ENCODE results near the gene SEMA5A. TPM values are rescaled to one million over a fixed set of nuclear protein-coding genes. Genes with fewer than 3 reads are reported as not detected.

Gene SEMA5A
- total RNA-seq, 1 donor from 2014 or later: 43.2 TPM

GRCh38 chr5:9239071-9239470, 306.8 kb downstream of the SEMA5A start:
- H3K4me1 ChIP-seq: peaks cover 1% of the 10 kb centered on the region
- H3K27ac ChIP-seq (replicated peaks): no peak overlapping the region
- H3K9me3 ChIP-seq (replicated peaks): no peaks in the 10 kb centered on the region
- intact Hi-C loops (cut with micrococcal nuclease): no loop called here
- no peaks in the 10 kb centered on the region for H3K27me3 ChIP-seq (ENCODE audit: low read depth)
- TF ChIP-seq CTCF (IDR thresholded peaks at IDR 0.05; ENCODE audit: borderline replicate concordance): no peak
- H3K4me3 ChIP-seq: no peak overlapping the region
- no peaks in the 10 kb centered on the region for H3K36me3 ChIP-seq
- DNase-seq: no peak

- no peak for DNase-seq
These were observed 312.2 kb downstream of the SEMA5A start for GRCh38 chr5:9233712-9234111.

DNA sequence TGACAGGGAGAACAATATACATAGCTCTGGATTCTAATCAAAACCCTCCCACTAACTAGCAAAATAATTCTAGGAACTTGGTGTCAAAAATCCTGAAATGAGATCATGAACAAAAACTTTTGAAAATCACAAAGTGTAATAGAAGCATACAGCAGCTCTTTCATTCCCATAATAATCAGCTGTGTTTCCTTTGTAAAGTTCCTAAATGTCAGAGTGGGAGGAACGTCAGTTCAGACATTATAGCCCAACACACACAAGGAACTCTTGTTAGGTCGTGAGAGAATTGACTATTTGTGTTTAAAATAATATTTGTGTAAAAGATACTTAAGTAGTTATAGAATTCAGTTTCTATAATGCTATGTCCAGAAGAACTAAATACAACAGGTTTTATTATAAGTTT, 312.8 kb downstream of the SEMA5A start:
- no peaks in the 10 kb centered on the region for H3K36me3 ChIP-seq
- peaks cover 7% of the 10 kb centered on the region for H3K4me1 ChIP-seq
- H3K27me3 ChIP-seq (ENCODE audit: low read depth): no peaks in the 10 kb centered on the region
- H3K4me3 ChIP-seq: no peak overlapping the region
- intact Hi-C loops (cut with micrococcal nuclease): no loop called here
- no peak overlapping the region for H3K27ac ChIP-seq (replicated peaks)
- TF ChIP-seq CTCF (IDR thresholded peaks at IDR 0.05; ENCODE audit: borderline replicate concordance): no peak
- H3K9me3 ChIP-seq (replicated peaks): no peaks in the 10 kb centered on the region
- DNase-seq: no peak

More at GRCh38 chr5:9233712-9234111, 312.2 kb downstream of the SEMA5A start:
- Histone ChIP-seq H3K27me3 (ENCODE audit: low read depth) (no peaks in the 10 kb centered on the region), H3K4me1 (peaks cover 7% of the 10 kb centered on the region), H3K27ac (replicated peaks) (no peak overlapping the region), H3K9me3 (replicated peaks) (no peaks in the 10 kb centered on the region), H3K36me3 (no peaks in the 10 kb centered on the region), H3K4me3 (no peak overlapping the region)
- intact Hi-C loops (cut with micrococcal nuclease): no loop called here
- no peak for TF ChIP-seq CTCF (IDR thresholded peaks at IDR 0.05; ENCODE audit: borderline replicate concordance)

- TF ChIP-seq CTCF (IDR thresholded peaks at IDR 0.05; ENCODE audit: borderline replicate concordance): no peak
- Histone ChIP-seq H3K4me1 (peaks cover 7% of the 10 kb centered on the region), H3K9me3 (replicated peaks) (no peaks in the 10 kb centered on the region), H3K36me3 (no peaks in the 10 kb centered on the region), H3K27ac (replicated peaks) (no peak overlapping the region), H3K27me3 (ENCODE audit: low read depth) (no peaks in the 10 kb centered on the region), H3K4me3 (no peak overlapping the region)
- intact Hi-C loops (cut with micrococcal nuclease): no loop called here
- DNase-seq: no peak
These were observed 314.0 kb downstream of the SEMA5A start for GRCh38 chr5:9231842-9232241.

DNA sequence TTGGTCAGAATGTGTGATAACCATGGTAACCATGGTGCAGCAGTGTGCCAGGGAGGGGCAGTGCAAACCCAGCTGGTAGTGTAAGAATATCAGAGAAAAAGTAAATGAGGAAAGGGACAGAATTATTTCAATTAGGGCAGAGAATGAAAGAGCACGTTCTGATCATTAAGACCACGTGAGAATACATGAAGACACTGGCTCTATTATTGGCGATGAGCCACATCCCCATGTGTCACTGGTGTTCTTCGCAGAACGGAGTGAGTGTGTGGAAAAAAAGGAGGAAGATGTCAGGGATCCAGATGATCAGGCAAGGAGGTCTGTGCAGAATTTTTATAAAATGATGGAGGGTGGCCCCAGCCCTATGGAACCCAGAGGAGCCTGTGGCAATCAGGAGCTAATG, 315.5 kb downstream of the SEMA5A start:
- Histone ChIP-seq H3K36me3 (no peaks in the 10 kb centered on the region), H3K9me3 (replicated peaks) (no peaks in the 10 kb centered on the region), H3K4me3 (no peak overlapping the region), H3K27ac (replicated peaks) (no peak overlapping the region), H3K27me3 (ENCODE audit: low read depth) (no peaks in the 10 kb centered on the region), H3K4me1 (peaks cover 7% of the 10 kb centered on the region)
- DNase-seq: no peak
- intact Hi-C loops (cut with micrococcal nuclease): no loop called here
- no peak for TF ChIP-seq CTCF (IDR thresholded peaks at IDR 0.05; ENCODE audit: borderline replicate concordance)
